ENCODE measurements around the gene MESP1.

MESP1 gene, protein sequence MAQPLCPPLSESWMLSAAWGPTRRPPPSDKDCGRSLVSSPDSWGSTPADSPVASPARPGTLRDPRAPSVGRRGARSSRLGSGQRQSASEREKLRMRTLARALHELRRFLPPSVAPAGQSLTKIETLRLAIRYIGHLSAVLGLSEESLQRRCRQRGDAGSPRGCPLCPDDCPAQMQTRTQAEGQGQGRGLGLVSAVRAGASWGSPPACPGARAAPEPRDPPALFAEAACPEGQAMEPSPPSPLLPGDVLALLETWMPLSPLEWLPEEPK

DNA sequence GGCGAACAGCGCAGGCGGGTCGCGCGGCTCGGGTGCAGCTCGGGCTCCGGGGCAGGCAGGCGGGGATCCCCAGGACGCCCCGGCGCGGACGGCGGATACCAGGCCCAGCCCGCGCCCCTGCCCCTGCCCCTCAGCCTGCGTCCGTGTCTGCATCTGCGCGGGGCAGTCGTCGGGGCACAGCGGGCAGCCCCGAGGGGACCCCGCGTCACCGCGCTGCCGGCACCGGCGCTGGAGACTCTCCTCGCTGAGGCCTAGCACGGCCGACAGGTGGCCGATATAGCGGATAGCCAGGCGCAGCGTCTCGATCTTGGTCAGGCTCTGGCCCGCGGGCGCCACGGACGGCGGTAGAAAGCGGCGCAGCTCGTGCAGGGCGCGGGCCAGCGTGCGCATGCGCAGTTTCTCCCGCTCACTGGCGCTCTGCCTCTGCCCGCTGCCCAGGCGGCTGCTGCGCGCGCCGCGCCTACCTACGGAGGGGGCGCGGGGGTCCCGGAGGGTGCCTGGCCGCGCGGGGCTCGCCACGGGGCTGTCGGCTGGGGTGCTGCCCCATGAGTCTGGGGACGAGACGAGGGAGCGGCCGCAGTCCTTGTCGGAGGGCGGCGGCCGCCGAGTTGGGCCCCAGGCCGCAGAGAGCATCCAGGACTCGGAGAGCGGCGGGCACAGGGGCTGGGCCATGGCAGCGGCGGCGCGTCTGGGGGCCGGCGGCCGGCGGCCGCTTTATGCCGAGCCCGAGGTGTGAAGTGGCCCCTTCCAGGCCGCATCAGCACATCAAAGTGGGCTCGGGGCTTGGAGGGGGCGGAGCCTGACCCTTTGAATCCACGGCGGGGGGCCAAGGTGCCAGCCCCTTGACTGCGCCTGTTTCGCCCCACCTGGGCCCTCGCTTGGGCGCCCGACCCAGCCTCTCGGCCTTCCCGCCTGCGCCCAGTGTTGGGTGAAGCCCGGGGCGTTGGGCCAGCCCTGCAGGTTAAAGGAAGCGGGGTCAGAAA, at the start of gene MESP1:
Gene MESP1 (minus strand): TSS at position 690 of the 983 bp plus-strand sequence. CDS start 18 bp downstream, at position 672.
- no peaks in the 10 kb centered on the region for H3K27me3 ChIP-seq (ENCODE audit: control insufficient read depth in 2 of 2, insufficient read depth in 2 of 2, low read length in 2 of 2)
- no peaks in the 10 kb centered on the region for H3K36me3 ChIP-seq (ENCODE audit: control insufficient read depth in 2 of 2, insufficient read depth in 2 of 2, low read length in 2 of 2)
- H3K9me3 ChIP-seq (ENCODE audit: control insufficient read depth in 2 of 2, low read length in 2 of 2): no peaks in the 10 kb centered on the region
- peak within 1 kb of the TSS; percentile 65 to 69 for H3K9ac ChIP-seq (ENCODE audit: low read depth in 1 of 2, low read length in 2 of 2)
- peaks cover 24 to 29% of the 10 kb centered on the region in 2 donors for H3K4me1 ChIP-seq (ENCODE audit: control insufficient read depth in 2 of 2, insufficient read depth in 2 of 2, low read length in 2 of 2)
- H3K4me3 ChIP-seq (ENCODE audit: low read length in 2 of 2): peak within 1 kb of the TSS; percentile 69 to 70
- H3K27ac ChIP-seq (ENCODE audit: low read depth in 2 of 2, low read length in 2 of 2): peak within 1 kb of the TSS in 1 of 2 donors; percentile 67

DNA sequence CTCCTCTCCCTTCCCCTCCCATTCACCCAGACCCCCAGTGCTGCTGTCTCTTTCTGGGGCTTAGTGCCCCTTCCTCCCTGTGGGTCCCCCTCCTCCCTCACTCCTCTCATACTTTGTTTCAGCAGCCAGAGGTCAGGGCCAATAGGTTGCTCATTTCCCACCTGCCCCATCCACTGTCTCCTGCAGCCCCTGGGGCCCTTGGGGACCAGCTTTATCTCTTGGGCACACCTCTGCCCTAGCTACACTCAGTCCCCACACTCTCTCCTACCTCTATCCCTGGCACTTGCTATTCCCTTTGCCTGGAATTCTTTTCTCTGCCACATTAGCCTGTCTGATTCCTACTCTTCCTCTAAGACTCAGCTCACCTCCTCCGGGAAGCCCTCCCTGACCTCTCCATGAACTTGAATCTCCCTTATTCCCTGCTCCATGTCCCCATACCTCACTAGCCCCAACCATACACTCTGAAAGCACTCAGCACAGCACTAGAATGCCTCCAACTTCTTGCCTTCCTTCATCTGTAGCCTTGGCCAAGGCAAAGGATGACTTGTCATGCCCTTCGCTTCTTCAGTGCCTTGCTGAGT, 49.0 kb upstream of the MESP1 start:
- Histone ChIP-seq H3K36me3 (ENCODE audit: control insufficient read depth in 2 of 2, insufficient read depth in 2 of 2, low read length in 2 of 2) (peaks cover 0 to 20% of the 10 kb centered on the region in 2 donors), H3K4me3 (ENCODE audit: low read length in 2 of 2) (no peak overlapping the region), H3K9me3 (ENCODE audit: control insufficient read depth in 2 of 2, low read length in 2 of 2) (no peaks in the 10 kb centered on the region), H3K4me1 (ENCODE audit: control insufficient read depth in 2 of 2, insufficient read depth in 2 of 2, low read length in 2 of 2) (no peaks in the 10 kb centered on the region), H3K27ac (ENCODE audit: low read depth in 2 of 2, low read length in 2 of 2) (no peak overlapping the region), H3K27me3 (ENCODE audit: control insufficient read depth in 2 of 2, insufficient read depth in 2 of 2, low read length in 2 of 2) (no peaks in the 10 kb centered on the region), H3K9ac (ENCODE audit: low read depth in 1 of 2, low read length in 2 of 2) (no peak overlapping the region)

DNA sequence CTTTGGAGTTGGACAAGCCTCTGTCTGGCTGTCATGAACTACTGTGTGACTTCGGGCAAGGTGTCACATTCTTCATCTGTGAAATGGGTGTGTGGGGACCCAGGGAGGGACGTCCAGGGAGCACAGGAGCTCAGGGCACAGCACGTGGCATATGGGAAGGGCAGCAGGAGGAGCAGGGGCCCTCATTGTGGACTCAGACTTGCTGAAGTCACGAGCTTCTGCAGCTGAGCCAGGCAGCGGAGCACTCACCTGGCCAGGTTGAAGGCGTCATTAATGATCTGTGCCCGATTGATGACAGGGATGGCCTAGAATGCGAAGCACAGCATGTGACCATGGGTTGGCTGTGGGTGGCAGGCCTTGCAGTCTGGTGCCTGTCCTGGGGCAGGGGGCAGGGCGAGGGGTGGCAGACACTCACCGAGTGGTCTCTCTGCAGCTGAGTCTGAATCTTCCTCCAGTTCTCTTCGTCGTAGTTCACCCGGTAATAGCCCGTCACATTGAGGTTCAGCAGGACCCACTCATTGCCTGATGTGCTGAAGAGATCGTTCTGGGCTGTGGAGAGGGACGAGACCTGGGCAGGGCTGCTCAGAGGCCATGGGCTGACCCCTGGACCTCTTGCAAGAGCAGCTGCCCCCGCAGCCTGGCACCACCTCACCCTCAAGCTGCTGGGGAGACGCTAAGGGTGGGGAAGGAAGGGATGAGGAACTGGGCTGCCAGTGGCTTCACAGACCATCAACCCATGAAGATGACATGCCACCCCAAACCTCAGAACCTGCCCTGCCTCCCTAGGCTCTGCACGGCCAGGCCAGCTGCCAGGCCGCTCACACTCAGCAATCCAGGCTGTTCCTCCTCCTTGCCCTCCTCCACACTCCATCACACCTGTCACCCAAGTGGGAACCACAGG, 48.2 kb upstream of the MESP1 start:
- H3K27ac ChIP-seq (ENCODE audit: low read depth in 2 of 2, low read length in 2 of 2): no peak overlapping the region
- H3K27me3 ChIP-seq (ENCODE audit: control insufficient read depth in 2 of 2, insufficient read depth in 2 of 2, low read length in 2 of 2): no peaks in the 10 kb centered on the region
- peaks cover 3 to 5% of the 10 kb centered on the region in 2 donors for H3K4me1 ChIP-seq (ENCODE audit: control insufficient read depth in 2 of 2, insufficient read depth in 2 of 2, low read length in 2 of 2)
- no peaks in the 10 kb centered on the region for H3K9me3 ChIP-seq (ENCODE audit: control insufficient read depth in 2 of 2, low read length in 2 of 2)
- no peak overlapping the region for H3K9ac ChIP-seq (ENCODE audit: low read depth in 1 of 2, low read length in 2 of 2)
- H3K4me3 ChIP-seq (ENCODE audit: low read length in 2 of 2): no peak overlapping the region
- peaks cover 0 to 20% of the 10 kb centered on the region in 2 donors for H3K36me3 ChIP-seq (ENCODE audit: control insufficient read depth in 2 of 2, insufficient read depth in 2 of 2, low read length in 2 of 2)

DNA sequence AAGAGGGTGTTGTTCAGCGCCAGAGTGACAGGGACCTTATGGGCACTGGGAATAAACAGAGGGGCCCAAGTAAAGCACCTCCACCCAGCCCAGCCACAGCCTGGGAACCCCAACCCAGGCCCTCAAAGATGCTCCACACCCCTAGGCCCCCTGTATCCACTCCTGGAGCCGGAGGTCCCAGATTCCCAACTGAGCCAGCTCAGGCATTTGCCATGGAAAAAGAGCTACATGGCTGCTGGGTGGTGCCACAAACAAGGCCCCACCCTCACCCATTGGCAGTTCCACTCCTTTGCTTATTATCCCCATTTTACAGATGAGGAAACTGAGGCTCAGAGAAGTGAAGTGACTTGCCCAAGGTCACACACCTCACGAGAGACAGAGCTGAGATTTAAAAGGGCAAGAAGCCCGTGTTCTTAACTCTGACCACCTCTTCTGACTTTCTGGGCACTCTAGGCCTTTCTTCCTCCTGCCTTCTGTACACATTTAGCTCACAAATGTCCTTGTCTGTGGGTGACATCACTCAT, 46.7 kb upstream of the MESP1 start:
- no peak overlapping the region for H3K4me3 ChIP-seq (ENCODE audit: low read length in 2 of 2)
- no peaks in the 10 kb centered on the region for H3K27me3 ChIP-seq (ENCODE audit: control insufficient read depth in 2 of 2, insufficient read depth in 2 of 2, low read length in 2 of 2)
- peaks cover 0 to 18% of the 10 kb centered on the region in 2 donors for H3K36me3 ChIP-seq (ENCODE audit: control insufficient read depth in 2 of 2, insufficient read depth in 2 of 2, low read length in 2 of 2)
- H3K9me3 ChIP-seq (ENCODE audit: control insufficient read depth in 2 of 2, low read length in 2 of 2): no peaks in the 10 kb centered on the region
- no peak overlapping the region for H3K9ac ChIP-seq (ENCODE audit: low read depth in 1 of 2, low read length in 2 of 2)
- no peak overlapping the region for H3K27ac ChIP-seq (ENCODE audit: low read depth in 2 of 2, low read length in 2 of 2)
- H3K4me1 ChIP-seq (ENCODE audit: control insufficient read depth in 2 of 2, insufficient read depth in 2 of 2, low read length in 2 of 2): peaks cover 3 to 5% of the 10 kb centered on the region in 2 donors

DNA sequence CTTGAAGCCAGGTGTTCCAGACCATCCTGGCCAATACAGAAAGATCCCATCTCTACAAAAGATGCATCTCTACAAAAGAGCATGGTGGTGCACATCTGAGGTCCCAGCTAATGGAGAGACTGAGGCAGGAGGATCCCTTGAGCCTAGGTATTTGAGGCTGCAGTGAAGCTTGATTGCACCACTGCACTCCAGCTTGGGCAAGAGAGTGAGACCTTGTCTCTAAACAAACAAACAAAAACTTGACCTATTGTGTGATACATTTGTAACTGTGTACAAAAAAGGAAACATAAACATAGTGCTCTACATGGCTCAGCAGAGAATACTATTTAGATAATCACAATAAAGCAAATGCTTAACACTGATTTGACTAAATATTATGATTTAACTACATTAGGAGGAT, 44.9 kb upstream of the MESP1 start:
- H3K9ac ChIP-seq (ENCODE audit: low read depth in 1 of 2, low read length in 2 of 2): no peak overlapping the region
- H3K27me3 ChIP-seq (ENCODE audit: control insufficient read depth in 2 of 2, insufficient read depth in 2 of 2, low read length in 2 of 2): no peaks in the 10 kb centered on the region
- peaks cover under 1 to 16% of the 10 kb centered on the region in 2 donors for H3K36me3 ChIP-seq (ENCODE audit: control insufficient read depth in 2 of 2, insufficient read depth in 2 of 2, low read length in 2 of 2)
- H3K4me1 ChIP-seq (ENCODE audit: control insufficient read depth in 2 of 2, insufficient read depth in 2 of 2, low read length in 2 of 2): peaks cover 3 to 5% of the 10 kb centered on the region in 2 donors
- H3K9me3 ChIP-seq (ENCODE audit: control insufficient read depth in 2 of 2, low read length in 2 of 2): no peaks in the 10 kb centered on the region
- H3K4me3 ChIP-seq (ENCODE audit: low read length in 2 of 2): no peak overlapping the region
- H3K27ac ChIP-seq (ENCODE audit: low read depth in 2 of 2, low read length in 2 of 2): no peak overlapping the region

DNA sequence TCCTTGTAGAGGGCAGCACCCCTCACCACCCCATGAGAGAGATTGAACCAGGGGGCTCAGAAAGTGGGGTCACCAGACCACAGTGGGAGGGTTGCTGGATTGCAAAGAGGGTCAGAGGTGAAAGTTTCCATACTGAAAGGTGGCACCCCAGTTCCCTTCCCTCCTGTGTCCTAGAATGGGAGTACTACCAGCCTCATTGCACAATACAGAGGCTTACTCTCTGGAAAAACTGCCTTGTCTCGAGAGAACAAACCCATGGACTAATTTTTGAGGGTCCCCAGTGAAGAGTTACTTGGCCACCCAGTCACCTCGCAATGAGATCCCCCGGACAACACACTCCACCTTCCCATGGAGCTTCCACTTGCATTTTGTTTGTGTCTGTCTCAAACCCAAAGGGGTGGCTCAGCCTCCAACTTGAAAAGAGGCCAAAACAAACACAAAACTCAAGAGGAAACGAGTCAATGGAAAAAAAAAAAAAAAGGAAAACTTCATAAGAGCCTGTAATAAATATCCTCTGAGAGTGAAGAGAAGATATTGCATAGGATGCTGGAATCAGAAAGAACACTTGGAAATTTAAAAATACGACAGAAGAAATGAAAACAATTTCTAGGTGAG, 43.7 kb upstream of the MESP1 start:
- no peak overlapping the region for H3K27ac ChIP-seq (ENCODE audit: low read depth in 2 of 2, low read length in 2 of 2)
- no peaks in the 10 kb centered on the region for H3K9me3 ChIP-seq (ENCODE audit: control insufficient read depth in 2 of 2, low read length in 2 of 2)
- H3K4me1 ChIP-seq (ENCODE audit: control insufficient read depth in 2 of 2, insufficient read depth in 2 of 2, low read length in 2 of 2): peaks cover 3 to 5% of the 10 kb centered on the region in 2 donors
- H3K9ac ChIP-seq (ENCODE audit: low read depth in 1 of 2, low read length in 2 of 2): peak overlapping the region in 1 of 2 donors; percentile 9
- H3K27me3 ChIP-seq (ENCODE audit: control insufficient read depth in 2 of 2, insufficient read depth in 2 of 2, low read length in 2 of 2): no peaks in the 10 kb centered on the region
- peak overlapping the region in 1 of 2 donors; percentile 2 for H3K4me3 ChIP-seq (ENCODE audit: low read length in 2 of 2)
- H3K36me3 ChIP-seq (ENCODE audit: control insufficient read depth in 2 of 2, insufficient read depth in 2 of 2, low read length in 2 of 2): peaks cover 2 to 16% of the 10 kb centered on the region in 2 donors

DNA sequence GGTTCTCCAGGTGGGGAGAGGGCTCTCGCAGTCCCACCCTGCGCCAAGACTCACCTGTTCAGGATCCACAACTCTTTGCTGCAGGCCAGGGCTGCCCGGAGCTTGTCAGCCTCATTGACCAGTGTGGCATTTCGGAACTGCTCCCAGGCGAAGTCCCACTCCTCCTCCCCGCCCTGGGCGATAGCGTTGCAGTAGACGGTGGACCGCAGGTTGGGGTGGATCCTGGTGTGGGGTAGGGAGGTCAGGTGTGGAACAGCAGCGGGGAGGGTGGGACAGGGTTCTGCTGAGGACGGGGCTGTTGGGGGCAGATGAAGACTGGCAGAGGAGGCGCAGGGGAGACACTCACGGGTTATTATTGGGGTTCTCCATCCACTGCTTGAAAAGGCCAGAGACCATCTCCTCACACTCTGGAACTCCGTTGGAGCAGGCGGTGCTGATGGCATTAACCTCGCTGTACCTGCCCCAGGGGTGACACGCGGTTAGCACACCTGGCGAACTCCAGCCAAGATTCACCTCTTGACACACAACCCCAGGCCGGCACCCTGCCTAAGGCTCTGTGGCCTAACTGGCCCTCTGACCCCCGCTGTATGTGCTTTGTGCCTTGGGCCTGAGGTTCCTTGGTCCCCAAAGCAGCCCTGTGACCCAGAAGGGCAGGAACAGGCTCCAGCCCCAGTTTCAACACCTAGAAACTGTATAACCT, 41.2 kb upstream of the MESP1 start:
- Histone ChIP-seq H3K9ac (ENCODE audit: low read depth in 1 of 2, low read length in 2 of 2) (no peak overlapping the region), H3K9me3 (ENCODE audit: control insufficient read depth in 2 of 2, low read length in 2 of 2) (peaks cover 0 to 7% of the 10 kb centered on the region in 2 donors), H3K4me1 (ENCODE audit: control insufficient read depth in 2 of 2, insufficient read depth in 2 of 2, low read length in 2 of 2) (peaks cover 3 to 5% of the 10 kb centered on the region in 2 donors), H3K27me3 (ENCODE audit: control insufficient read depth in 2 of 2, insufficient read depth in 2 of 2, low read length in 2 of 2) (no peaks in the 10 kb centered on the region), H3K4me3 (ENCODE audit: low read length in 2 of 2) (no peak overlapping the region), H3K27ac (ENCODE audit: low read depth in 2 of 2, low read length in 2 of 2) (no peak overlapping the region), H3K36me3 (ENCODE audit: control insufficient read depth in 2 of 2, insufficient read depth in 2 of 2, low read length in 2 of 2) (peaks cover 6 to 11% of the 10 kb centered on the region in 2 donors)

DNA sequence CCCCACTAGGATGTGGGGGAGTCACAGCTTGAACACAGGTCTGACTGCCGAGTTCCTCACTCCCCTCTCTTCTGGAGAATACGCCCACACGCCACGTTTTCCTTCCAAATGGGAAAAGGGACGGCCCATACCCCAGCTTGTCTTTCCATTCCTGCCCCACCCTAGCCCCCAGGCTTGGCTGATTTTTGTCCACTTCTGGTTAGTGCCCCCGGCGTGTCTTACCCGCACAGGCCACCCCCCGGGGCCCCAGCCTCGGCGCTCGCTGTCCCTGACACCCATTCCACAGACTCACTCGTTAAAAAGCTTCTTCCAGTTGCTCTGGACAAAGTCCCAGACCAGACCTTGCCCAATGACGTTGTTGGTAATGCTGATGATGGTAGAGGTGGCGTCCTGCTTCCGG, 39.6 kb upstream of the MESP1 start:
- Histone ChIP-seq H3K36me3 (ENCODE audit: control insufficient read depth in 2 of 2, insufficient read depth in 2 of 2, low read length in 2 of 2) (peaks cover 6 to 11% of the 10 kb centered on the region in 2 donors), H3K27ac (ENCODE audit: low read depth in 2 of 2, low read length in 2 of 2) (no peak overlapping the region), H3K27me3 (ENCODE audit: control insufficient read depth in 2 of 2, insufficient read depth in 2 of 2, low read length in 2 of 2) (no peaks in the 10 kb centered on the region), H3K4me3 (ENCODE audit: low read length in 2 of 2) (no peak overlapping the region), H3K9me3 (ENCODE audit: control insufficient read depth in 2 of 2, low read length in 2 of 2) (peaks cover 0 to 7% of the 10 kb centered on the region in 2 donors), H3K4me1 (ENCODE audit: control insufficient read depth in 2 of 2, insufficient read depth in 2 of 2, low read length in 2 of 2) (peaks cover 6 to 10% of the 10 kb centered on the region in 2 donors), H3K9ac (ENCODE audit: low read depth in 1 of 2, low read length in 2 of 2) (no peak overlapping the region)

Measured in mucosa of rectum (tissue), 2 donors.